HL-60 (cell line): ENCODE measurements around the gene LCA5L.

ENCODE experiments used
- DNase-seq, 2 experiments: peaks; one replicate each; pipeline ENCODE4 v3.0.0-alpha.2; 2010 to 2020; ENCODE audit warnings: low read depth in 1 of 2, low spot score in 1 of 2
- H3K27ac ChIP-seq: fragments of 250-450 bp; sonication (Bioruptor Pico); replicated peaks from 2 replicates; pipeline ENCODE4 v1.5.1; 2020; ENCODE audit warnings: mild to moderate bottlenecking, moderate library complexity
- H3K27me3 ChIP-seq: fragments of 250-450 bp; sonication (Bioruptor Pico); 2 replicates; pipeline ENCODE4 v1.5.1; 2021; ENCODE audit warnings: mild to moderate bottlenecking, moderate library complexity; ENCODE audit not compliant: insufficient read depth, poor library complexity, severe bottlenecking
- H3K4me3 ChIP-seq: replicated peaks from 2 replicates; pipeline ENCODE4 v1.5.1; 2011; ENCODE audit warnings: mild to moderate bottlenecking, control low read depth, low read length; ENCODE audit not compliant: insufficient read depth
- GABPA ChIP-seq: IDR thresholded peaks from 2 replicates; pipeline ENCODE4 v1.6.1; 2012; ENCODE audit warnings: low read depth
- POLR2AphosphoS5 ChIP-seq: IDR thresholded peaks from 2 replicates; pipeline ENCODE4 v1.6.1; 2012; ENCODE audit warnings: low read depth
- SPI1 ChIP-seq: IDR thresholded peaks from 2 replicates; pipeline ENCODE4 v1.6.1; 2012; ENCODE audit warnings: low read depth, mild to moderate bottlenecking, borderline replicate concordance
- TF ChIP-seq, protein P1 (sequence below): IDR thresholded peaks from one replicate; pipeline ENCODE4 v1.5.1; 2011; ENCODE audit warnings: low read length, control low read depth, inconsistent platforms; ENCODE audit not compliant: insufficient read depth
- TF ChIP-seq, protein P2 (sequence below): IDR thresholded peaks from 2 replicates; pipeline ENCODE4 v1.6.1; 2012; ENCODE audit warnings: low read depth; ENCODE audit not compliant: insufficient replicate concordance

Gene LCA5L

GRCh38 chr21:39441502-39442475 lies 3.8 kb downstream of the LCA5L start:
- TF ChIP-seq POLR2AphosphoS5, result no peak
- TF ChIP-seq, protein P1, sequence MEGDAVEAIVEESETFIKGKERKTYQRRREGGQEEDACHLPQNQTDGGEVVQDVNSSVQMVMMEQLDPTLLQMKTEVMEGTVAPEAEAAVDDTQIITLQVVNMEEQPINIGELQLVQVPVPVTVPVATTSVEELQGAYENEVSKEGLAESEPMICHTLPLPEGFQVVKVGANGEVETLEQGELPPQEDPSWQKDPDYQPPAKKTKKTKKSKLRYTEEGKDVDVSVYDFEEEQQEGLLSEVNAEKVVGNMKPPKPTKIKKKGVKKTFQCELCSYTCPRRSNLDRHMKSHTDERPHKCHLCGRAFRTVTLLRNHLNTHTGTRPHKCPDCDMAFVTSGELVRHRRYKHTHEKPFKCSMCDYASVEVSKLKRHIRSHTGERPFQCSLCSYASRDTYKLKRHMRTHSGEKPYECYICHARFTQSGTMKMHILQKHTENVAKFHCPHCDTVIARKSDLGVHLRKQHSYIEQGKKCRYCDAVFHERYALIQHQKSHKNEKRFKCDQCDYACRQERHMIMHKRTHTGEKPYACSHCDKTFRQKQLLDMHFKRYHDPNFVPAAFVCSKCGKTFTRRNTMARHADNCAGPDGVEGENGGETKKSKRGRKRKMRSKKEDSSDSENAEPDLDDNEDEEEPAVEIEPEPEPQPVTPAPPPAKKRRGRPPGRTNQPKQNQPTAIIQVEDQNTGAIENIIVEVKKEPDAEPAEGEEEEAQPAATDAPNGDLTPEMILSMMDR, result peak; percentile 88
- peak; percentile 21 to 69 for DNase-seq
- no peaks in the 10 kb centered on the region for H3K27me3 ChIP-seq
- no peak overlapping the region for H3K27ac ChIP-seq
- no peak overlapping the region for H3K4me3 ChIP-seq

DNA sequence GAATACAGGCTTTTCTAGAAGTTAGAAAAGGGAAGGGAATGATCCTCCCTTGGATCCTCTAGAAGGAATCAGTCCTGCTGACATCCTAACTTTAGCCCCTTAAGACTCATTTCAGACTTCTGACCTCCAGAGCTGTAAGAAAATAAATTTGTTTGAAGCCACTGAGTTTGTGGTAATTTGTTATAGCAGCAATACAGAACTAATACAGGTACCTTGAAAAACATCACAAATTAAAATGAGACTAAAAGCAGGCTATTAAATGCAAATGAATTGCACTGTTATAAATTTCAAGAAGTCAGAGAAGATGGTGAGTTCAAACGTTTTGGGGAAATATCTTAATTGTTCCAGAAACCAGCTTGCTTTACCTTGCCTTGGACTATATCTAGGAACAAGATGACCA lies 6.3 kb downstream of the LCA5L start:
- no peak overlapping the region for H3K27ac ChIP-seq
- H3K4me3 ChIP-seq, result no peak overlapping the region
- TF ChIP-seq SPI1 (no peak), GABPA (no peak), POLR2AphosphoS5 (no peak)
- TF ChIP-seq, protein P2, sequence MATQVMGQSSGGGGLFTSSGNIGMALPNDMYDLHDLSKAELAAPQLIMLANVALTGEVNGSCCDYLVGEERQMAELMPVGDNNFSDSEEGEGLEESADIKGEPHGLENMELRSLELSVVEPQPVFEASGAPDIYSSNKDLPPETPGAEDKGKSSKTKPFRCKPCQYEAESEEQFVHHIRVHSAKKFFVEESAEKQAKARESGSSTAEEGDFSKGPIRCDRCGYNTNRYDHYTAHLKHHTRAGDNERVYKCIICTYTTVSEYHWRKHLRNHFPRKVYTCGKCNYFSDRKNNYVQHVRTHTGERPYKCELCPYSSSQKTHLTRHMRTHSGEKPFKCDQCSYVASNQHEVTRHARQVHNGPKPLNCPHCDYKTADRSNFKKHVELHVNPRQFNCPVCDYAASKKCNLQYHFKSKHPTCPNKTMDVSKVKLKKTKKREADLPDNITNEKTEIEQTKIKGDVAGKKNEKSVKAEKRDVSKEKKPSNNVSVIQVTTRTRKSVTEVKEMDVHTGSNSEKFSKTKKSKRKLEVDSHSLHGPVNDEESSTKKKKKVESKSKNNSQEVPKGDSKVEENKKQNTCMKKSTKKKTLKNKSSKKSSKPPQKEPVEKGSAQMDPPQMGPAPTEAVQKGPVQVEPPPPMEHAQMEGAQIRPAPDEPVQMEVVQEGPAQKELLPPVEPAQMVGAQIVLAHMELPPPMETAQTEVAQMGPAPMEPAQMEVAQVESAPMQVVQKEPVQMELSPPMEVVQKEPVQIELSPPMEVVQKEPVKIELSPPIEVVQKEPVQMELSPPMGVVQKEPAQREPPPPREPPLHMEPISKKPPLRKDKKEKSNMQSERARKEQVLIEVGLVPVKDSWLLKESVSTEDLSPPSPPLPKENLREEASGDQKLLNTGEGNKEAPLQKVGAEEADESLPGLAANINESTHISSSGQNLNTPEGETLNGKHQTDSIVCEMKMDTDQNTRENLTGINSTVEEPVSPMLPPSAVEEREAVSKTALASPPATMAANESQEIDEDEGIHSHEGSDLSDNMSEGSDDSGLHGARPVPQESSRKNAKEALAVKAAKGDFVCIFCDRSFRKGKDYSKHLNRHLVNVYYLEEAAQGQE, result no peak
- TF ChIP-seq, protein P1, result no peak
- DNase-seq, result no peak
- H3K27me3 ChIP-seq, result no peaks in the 10 kb centered on the region

DNA sequence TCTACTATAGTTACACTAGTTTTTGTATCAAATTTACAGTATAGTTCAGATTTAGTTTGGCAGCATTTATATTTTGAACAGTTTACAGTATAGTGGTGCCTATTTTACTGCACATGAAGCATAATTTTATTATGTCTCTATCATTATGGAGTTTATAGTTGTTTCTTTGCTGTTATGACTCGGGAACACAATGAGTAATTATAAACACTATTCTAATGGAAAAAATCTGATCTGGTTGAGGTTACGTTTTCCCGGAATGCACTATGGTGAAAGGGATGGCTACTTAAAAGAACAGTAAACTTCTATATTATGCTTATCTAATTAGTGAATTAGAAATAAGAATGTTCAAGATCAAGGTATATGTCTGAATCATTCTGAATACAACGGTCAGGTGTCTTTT lies 10.6 kb downstream of the LCA5L start:
- DNase-seq, result no peak
- no peak overlapping the region for H3K27ac ChIP-seq
- TF ChIP-seq, protein P1, result no peak
- TF ChIP-seq SPI1 (no peak), POLR2AphosphoS5 (no peak), GABPA (no peak)
- TF ChIP-seq, protein P2, result no peak
- H3K27me3 ChIP-seq, result no peaks in the 10 kb centered on the region
- H3K4me3 ChIP-seq, result no peak overlapping the region

DNA sequence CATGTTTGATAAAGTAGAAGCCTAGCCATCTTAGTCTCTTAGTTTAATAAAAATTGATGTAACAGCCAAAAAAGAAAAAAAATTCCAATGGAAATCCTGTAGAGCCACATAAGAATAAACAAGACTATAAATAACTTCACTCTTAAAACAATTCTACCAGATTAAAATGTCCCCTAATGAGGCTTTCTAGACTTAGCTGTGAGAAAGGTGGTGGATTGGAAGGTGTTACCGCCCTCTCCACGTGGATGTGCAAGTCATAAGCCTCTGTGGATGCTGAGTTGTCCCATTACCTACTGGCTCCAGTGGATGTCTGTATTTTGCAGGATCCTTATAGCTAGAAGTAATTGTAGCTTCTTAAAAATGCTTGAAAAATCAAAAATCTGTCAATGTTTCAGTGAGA lies 14.6 kb downstream of the LCA5L start:
- DNase-seq, result no peak
- TF ChIP-seq GABPA (no peak), POLR2AphosphoS5 (no peak), SPI1 (no peak)
- TF ChIP-seq, protein P1, result no peak
- TF ChIP-seq, protein P2, result no peak
- no peak overlapping the region for H3K27ac ChIP-seq
- no peaks in the 10 kb centered on the region for H3K27me3 ChIP-seq
- no peak overlapping the region for H3K4me3 ChIP-seq
